Gastroesophageal sphincter (tissue), 3 donors: ENCODE measurements around the gene FYN.

Experiments used
- POLR2A ChIP-seq, 2 donors: fragments of 450-650 bp; IDR thresholded peaks; one replicate each; pipeline ENCODE4 v1.6.1; 2017; ENCODE audit warnings: antibody characterized with exemption in 2 of 2, mild to moderate bottlenecking in 2 of 2, moderate library complexity in 1 of 2
- TF ChIP-seq, protein P1 (sequence below), 4 experiments: fragments of 200-600 bp in 2 of 4; fragments of 450-650 bp in 2 of 4; sonication (generic) in 1 of 4; IDR thresholded peaks; one replicate each; pipeline ENCODE4 v1.5.1; 2017 to 2019; ENCODE audit warnings: antibody characterized with exemption in 4 of 4, mild to moderate bottlenecking in 2 of 4, moderate library complexity in 2 of 4

- TF ChIP-seq POLR2A (IDR thresholded peaks at IDR 0.05) = no peak
- TF ChIP-seq, protein P1, sequence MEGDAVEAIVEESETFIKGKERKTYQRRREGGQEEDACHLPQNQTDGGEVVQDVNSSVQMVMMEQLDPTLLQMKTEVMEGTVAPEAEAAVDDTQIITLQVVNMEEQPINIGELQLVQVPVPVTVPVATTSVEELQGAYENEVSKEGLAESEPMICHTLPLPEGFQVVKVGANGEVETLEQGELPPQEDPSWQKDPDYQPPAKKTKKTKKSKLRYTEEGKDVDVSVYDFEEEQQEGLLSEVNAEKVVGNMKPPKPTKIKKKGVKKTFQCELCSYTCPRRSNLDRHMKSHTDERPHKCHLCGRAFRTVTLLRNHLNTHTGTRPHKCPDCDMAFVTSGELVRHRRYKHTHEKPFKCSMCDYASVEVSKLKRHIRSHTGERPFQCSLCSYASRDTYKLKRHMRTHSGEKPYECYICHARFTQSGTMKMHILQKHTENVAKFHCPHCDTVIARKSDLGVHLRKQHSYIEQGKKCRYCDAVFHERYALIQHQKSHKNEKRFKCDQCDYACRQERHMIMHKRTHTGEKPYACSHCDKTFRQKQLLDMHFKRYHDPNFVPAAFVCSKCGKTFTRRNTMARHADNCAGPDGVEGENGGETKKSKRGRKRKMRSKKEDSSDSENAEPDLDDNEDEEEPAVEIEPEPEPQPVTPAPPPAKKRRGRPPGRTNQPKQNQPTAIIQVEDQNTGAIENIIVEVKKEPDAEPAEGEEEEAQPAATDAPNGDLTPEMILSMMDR (IDR thresholded peaks at IDR 0.05) = no peak
Measured at GRCh38 chr6:111862741-111863140, 10.5 kb downstream of the FYN start.
